Psoas muscle (tissue), 8 donors: ENCODE data around the gene NPIPA5. TPM values are rescaled to one million over a fixed set of nuclear protein-coding genes. Genes with fewer than 3 reads are reported as not detected.
"Not testable (repeated sequence)": the region's sequence is repeated elsewhere in the genome, so short reads cannot be mapped to it uniquely, and the experiment has no call there.

Experiments used
- ATAC-seq, 4 donors: fragments of 200-7000 bp; cut with Tn5 transposase; one replicate each; pipeline ENCODE4 v1.9.1; 2020; ENCODE audit warnings: moderate library complexity in 3 of 4, mild to moderate bottlenecking in 2 of 4
- DNase-seq, 2 donors: peaks; one replicate each; pipeline ENCODE4 v3.0.0-alpha.2; 2020
- H3K27ac ChIP-seq: fragments of 200-600 bp; one replicate; pipeline ENCODE4 v1.8.0; 2022
- H3K27me3 ChIP-seq, 3 donors: fragments of 200-600 bp in 1 of 3; one replicate each; pipeline versions ENCODE4 v1.6.1 to v1.8.0; 2013 to 2022; ENCODE audit warnings: low read length in 2 of 3, mild to moderate bottlenecking in 2 of 3, moderate library complexity in 1 of 3; ENCODE audit not compliant: insufficient read depth in 3 of 3
- H3K36me3 ChIP-seq, 2 donors: fragments of 200-600 bp in 1 of 2; one replicate each; pipeline versions ENCODE4 v1.6.1 to v1.8.0; 2013 to 2022; ENCODE audit warnings: low read depth in 1 of 2, mild to moderate bottlenecking in 1 of 2, moderate library complexity in 1 of 2; ENCODE audit not compliant: insufficient read depth in 1 of 2
- H3K4me1 ChIP-seq: fragments of 200-600 bp; one replicate; pipeline ENCODE4 v1.8.0; 2022
- H3K4me3 ChIP-seq: fragments of 200-600 bp; one replicate; pipeline ENCODE4 v1.8.0; 2022; ENCODE audit warnings: mild to moderate bottlenecking
- H3K9me3 ChIP-seq: fragments of 200-600 bp; one replicate; pipeline ENCODE4 v1.8.0; 2022
- WGBS, 3 donors: extraction: QIAGEN DNeasy Blood & Tissue Kit; methylation state at CpG; one replicate each; pipeline versions ENCODE4 v1.1.6 to v1.1.7; 2013; 5-methylcytosine and 5-hydroxymethylcytosine counted together
- intact Hi-C, 2 donors: fragments of 100-400 bp; cut with DNase I; formaldehyde crosslinking; loops; one replicate each; pipeline versions ENCODE4 v1.11.0 to v1.14.2; 2022
- polyA plus RNA-seq, 3 donors: library from polyadenylated mRNA; stranded (reverse); fragments of 200-250 nt; gene quantifications; one replicate each; pipeline ENCODE4 v1.2.3, GENCODE V29; 2013
- total RNA-seq, 4 donors: library from RNA; stranded (reverse); fragmentation: NEBNext Ultra II Directional in 2 of 4; extraction: Animal tissue kit (Norgen Biotek cat#: 25700) in 2 of 4; gene quantifications; one replicate each; pipeline versions ENCODE4 v1.2.1 to v1.2.4, GENCODE V29; 2021 to 2023
- TF ChIP-seq, protein P1 (sequence below): fragments of 200-600 bp; IDR thresholded peaks from one replicate; pipeline ENCODE4 v1.8.0; 2022; ENCODE audit warnings: antibody characterized with exemption
- donor health status: healthy with polysubstance abuse.
- donor health status: DM: no; HTN: no; CAD: no; lungs with moderate emphysema.
- donor health status: Bipolar disorder and iron deficiency.
- donor health status: healthy.
- donor health status: DM: yes; HTN: yes; CAD: no.
- donor health status: DM: no; HTN: no; CAD: no.
- donor health status: DM: no; HTN: no; CAD: no.
- donor health status: DM: yes; HTN: yes; CAD: no.

NPIPA5 gene
- total and polyA plus RNA-seq, 7 donors, result 1.5 to 22.1 (median 11.4) TPM

DNA sequence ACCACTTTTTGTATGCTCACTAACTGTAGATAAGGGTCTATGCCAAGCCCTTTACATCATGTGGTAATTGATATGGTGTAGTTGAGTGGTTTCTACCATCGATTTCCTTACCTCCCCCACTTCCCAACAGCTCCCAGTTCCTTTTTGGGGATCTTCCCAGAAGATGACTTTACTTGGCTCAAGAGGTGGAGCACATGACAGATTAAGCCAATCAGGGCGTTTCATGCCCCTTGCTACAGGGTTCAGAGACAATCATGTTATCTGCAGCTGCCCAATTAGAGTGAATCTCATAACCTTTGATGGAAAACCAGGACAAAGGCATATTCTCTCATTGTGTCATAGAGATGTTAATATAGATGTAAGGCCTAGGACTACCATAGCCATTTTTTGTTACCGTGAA, 40.1 kb upstream of the NPIPA5 start:
- Histone ChIP-seq H3K27ac (no peak overlapping the region), H3K27me3 (no peaks in the 10 kb centered on the region), H3K36me3 (no peaks in the 10 kb centered on the region), H3K9me3 (no peaks in the 10 kb centered on the region), H3K4me3 (no peak overlapping the region), H3K4me1 (peaks cover 12% of the 10 kb centered on the region)
- WGBS, 3 donors, result 72 to 80% (median 79%) methylated on average over 3 of the region's 3 CpGs
- no peak for DNase-seq
- intact Hi-C loops, result no loop called here
- TF ChIP-seq, protein P1, sequence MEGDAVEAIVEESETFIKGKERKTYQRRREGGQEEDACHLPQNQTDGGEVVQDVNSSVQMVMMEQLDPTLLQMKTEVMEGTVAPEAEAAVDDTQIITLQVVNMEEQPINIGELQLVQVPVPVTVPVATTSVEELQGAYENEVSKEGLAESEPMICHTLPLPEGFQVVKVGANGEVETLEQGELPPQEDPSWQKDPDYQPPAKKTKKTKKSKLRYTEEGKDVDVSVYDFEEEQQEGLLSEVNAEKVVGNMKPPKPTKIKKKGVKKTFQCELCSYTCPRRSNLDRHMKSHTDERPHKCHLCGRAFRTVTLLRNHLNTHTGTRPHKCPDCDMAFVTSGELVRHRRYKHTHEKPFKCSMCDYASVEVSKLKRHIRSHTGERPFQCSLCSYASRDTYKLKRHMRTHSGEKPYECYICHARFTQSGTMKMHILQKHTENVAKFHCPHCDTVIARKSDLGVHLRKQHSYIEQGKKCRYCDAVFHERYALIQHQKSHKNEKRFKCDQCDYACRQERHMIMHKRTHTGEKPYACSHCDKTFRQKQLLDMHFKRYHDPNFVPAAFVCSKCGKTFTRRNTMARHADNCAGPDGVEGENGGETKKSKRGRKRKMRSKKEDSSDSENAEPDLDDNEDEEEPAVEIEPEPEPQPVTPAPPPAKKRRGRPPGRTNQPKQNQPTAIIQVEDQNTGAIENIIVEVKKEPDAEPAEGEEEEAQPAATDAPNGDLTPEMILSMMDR, result no peak
- peak in 2 of 4 donors; percentile 8 to 29 for ATAC-seq

DNA sequence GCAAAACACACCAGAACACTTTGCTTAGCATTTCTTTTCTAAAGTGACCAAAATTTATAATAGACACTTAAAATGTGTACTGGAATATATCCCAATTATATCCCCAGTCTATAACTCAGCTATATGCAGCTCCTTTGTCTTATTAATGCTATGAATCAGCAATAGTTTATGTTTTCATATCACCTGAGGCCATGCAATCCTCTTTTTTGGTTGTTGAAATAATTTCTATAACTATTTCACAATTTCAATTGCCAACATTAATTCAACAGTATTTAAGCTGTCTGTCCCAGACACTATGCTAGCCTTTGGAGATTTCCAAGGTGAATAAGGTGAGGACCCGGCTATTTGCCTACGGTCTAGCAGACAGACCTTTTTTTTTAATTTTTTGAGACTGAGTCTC, 39.1 kb upstream of the NPIPA5 start:
- intact Hi-C loops, result no loop called here
- H3K36me3 ChIP-seq, result no peaks in the 10 kb centered on the region
- ATAC-seq, result no peak
- H3K9me3 ChIP-seq, result no peaks in the 10 kb centered on the region
- no peaks in the 10 kb centered on the region for H3K27me3 ChIP-seq
- TF ChIP-seq, protein P1, result no peak
- H3K4me1 ChIP-seq, result peaks cover 12% of the 10 kb centered on the region
- H3K4me3 ChIP-seq, result no peak overlapping the region
- DNase-seq, result no peak
- 90 to 95% (median 91%) methylated on average over 2 of the region's 2 CpGs for WGBS, 3 donors
- no peak overlapping the region for H3K27ac ChIP-seq

DNA sequence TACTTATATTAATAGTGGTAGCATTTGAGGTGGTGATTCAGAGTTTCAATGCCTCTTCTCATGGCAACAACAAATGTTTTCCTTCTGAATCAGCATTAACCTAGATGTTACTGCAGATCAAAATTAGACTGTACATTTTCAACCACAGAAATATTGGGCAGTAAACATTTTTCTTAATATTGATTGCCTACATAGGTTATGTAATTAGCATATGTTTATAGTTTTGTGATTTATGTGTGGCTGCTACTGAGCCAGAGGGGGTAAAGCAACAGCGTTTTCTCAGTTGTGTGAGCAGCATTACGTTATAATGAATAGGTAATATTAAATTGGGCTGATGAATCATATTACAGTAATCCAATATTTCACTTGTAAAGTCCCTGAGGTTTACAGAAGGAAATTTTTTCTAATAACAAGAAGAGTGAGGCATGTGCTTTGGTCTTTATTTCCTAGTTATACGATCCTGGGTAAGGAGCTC, 37.5 kb upstream of the NPIPA5 start:
- no peaks in the 10 kb centered on the region for H3K9me3 ChIP-seq
- peak overlapping the region; percentile 60 for H3K27ac ChIP-seq
- ATAC-seq (peak in 3 of 4 donors; percentile 30 to 48 (median 41)), DNase-seq (no peak)
- 22 to 42% (median 26%) methylated on average over 3 of the region's 3 CpGs for WGBS, 3 donors
- peaks cover 12% of the 10 kb centered on the region for H3K4me1 ChIP-seq
- H3K4me3 ChIP-seq, result no peak overlapping the region
- intact Hi-C loops, result no loop called here
- TF ChIP-seq, protein P1, result no peak
- H3K36me3 ChIP-seq, result no peaks in the 10 kb centered on the region
- no peaks in the 10 kb centered on the region for H3K27me3 ChIP-seq

DNA sequence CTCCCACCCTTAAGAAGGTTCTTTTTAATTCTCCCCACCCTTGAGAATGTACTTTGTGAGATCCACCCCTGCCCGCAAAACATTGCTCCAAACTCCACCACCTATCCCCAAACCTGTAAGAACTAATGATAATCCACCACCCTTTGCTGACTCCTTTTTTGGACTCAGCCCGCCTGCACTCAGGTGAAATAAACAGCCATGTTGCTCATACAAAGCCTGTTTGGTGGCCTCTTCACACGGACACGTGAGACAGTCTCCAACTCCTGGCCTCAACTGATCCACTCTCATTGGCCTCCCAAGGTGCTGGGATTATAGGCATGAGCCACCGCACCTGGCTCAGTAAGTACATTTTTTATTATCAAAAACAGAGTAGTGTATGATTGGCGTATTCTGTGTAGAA, 31.4 kb upstream of the NPIPA5 start:
- H3K27ac ChIP-seq, H3K4me3 ChIP-seq, H3K4me1 ChIP-seq, intact Hi-C loops, H3K27me3 ChIP-seq, H3K9me3 ChIP-seq, ATAC-seq, DNase-seq: not testable (repeated sequence)
- H3K36me3 ChIP-seq, result peaks cover 0 to 17% of the 10 kb centered on the region in 2 donors
- WGBS, 3 donors, result 89 to 95% (median 91%) methylated on average over 6 of the region's 6 CpGs

DNA sequence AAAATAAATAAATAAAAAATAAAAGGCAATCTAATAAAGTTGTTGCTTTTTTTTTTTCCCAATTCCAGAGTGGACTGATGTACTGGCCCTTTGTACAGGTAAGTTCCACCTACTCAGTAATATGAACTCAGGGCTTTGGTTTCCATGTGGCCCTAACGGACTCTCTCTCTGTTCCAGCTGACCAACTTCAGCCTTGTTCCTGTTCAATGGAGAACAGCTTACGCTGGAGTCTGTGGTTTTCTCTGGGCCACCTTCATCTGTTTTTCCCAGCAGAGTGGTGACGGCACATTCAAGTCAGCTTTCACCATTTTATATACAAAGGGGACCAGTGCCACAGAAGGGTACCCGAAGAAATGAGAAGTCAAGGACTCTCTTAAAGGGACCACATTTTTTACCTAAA, 29.7 kb upstream of the NPIPA5 start:
- intact Hi-C loops, ATAC-seq, H3K9me3 ChIP-seq, H3K4me1 ChIP-seq, DNase-seq, H3K27me3 ChIP-seq, H3K4me3 ChIP-seq: not testable (repeated sequence)
- peaks cover 0 to 21% of the 10 kb centered on the region in 2 donors for H3K36me3 ChIP-seq
- WGBS, 3 donors, result 72 to 83% (median 79%) methylated on average over 4 of the region's 4 CpGs
- H3K27ac ChIP-seq, result peak overlapping the region; percentile 61

DNA sequence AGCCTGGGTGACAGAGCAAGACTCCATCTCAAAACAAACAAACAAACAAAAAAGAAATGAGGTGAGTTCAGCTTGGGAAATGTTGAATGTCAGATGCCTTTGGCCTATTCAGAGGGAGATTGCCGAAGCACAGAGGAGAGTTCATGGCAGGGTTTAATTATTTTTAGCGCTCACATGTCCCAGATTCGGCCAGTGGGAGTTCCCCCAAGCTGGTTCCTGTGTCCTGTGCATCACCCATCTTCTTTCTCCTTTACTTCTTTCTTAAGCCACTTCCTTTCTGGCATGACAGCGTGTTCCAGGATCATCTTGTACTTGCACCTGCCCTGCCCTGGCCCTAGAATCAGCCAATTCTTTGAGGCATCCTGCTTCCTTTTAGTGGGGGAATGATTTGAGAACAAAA, 26.7 kb upstream of the NPIPA5 start:
- H3K27ac ChIP-seq, result peak overlapping the region; percentile 90
- H3K9me3 ChIP-seq, result no peaks in the 10 kb centered on the region
- DNase-seq (peak; percentile 64 to 84), ATAC-seq (peak; percentile 92 to 96 (median 94))
- 10 to 28% (median 15%) methylated on average over 4 of the region's 4 CpGs for WGBS, 3 donors
- no peak overlapping the region for H3K4me3 ChIP-seq
- intact Hi-C loops, result no loop called here
- H3K4me1 ChIP-seq, result peaks cover 5% of the 10 kb centered on the region
- no peaks in the 10 kb centered on the region for H3K27me3 ChIP-seq
- peaks cover 0 to 46% of the 10 kb centered on the region in 2 donors for H3K36me3 ChIP-seq
- TF ChIP-seq, protein P1, result no peak

DNA sequence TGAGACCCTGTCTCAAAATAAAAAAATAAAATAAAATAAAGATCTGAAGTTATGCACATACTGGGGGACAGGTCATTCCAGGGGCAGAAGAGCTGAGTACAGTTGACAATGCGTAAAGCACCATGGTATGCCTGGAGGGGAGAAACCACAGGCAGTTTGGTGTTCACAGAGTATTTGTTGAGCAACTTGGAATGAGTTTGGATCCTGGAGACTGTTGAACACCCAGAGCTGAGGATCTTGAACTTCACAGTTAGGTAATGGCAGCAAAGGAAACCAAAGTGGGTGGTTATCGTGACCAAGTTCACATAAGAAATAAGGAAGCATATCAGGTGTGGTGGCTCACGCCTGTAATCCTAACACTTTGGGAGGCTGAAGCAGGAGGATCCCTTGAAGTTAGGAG, 26.0 kb upstream of the NPIPA5 start:
- ATAC-seq, result peak in 3 of 4 donors; percentile 36 to 66 (median 66)
- H3K4me3 ChIP-seq, DNase-seq, intact Hi-C loops, H3K9me3 ChIP-seq, H3K27me3 ChIP-seq: not testable (repeated sequence)
- Histone ChIP-seq H3K27ac (peak overlapping the region; percentile 90), H3K4me1 (peaks cover 11% of the 10 kb centered on the region), H3K36me3 (peaks cover 0 to 47% of the 10 kb centered on the region in 2 donors)
- 81 to 100% (median 95%) methylated on average over 3 of the region's 3 CpGs for WGBS, 3 donors
